Neural cell (in vitro differentiated cells): Measurements from ENCODE around the gene HOXB4. TPM values are rescaled to one million over a fixed set of nuclear protein-coding genes. Genes with fewer than 3 reads are reported as not detected.

Experiments
- H2AFZ ChIP-seq: fragments of 200-600, 300-800 bp; sonication (generic), shearing (Covaris generic); 2 replicates; pipeline ENCODE4 v1.6.0; 2014; ENCODE audit warnings: low read depth, mild to moderate bottlenecking, antibody characterized with exemption, low read length, moderate library complexity
- H3F3A ChIP-seq: fragments of 200-600 bp; shearing (Covaris generic); 2 replicates; pipeline ENCODE4 v1.6.1; 2016; ENCODE audit warnings: mild to moderate bottlenecking, moderate library complexity, mixed read lengths, antibody characterized with exemption, low read length; ENCODE audit not compliant: insufficient read depth, poor library complexity, severe bottlenecking
- H3K27ac ChIP-seq: fragments of 200-600, 300-800 bp; sonication (generic), shearing (Covaris generic); 2 replicates; pipeline ENCODE4 v1.5.1; 2014; ENCODE audit warnings: mild to moderate bottlenecking, low read length, moderate library complexity
- H3K27me3 ChIP-seq: fragments of 300-800, 200-600 bp; sonication (generic), shearing (Covaris generic); 2 replicates; pipeline ENCODE4 v1.6.0; 2014; ENCODE audit warnings: mild to moderate bottlenecking, low read depth, low read length, moderate library complexity; ENCODE audit not compliant: insufficient read depth
- H3K36me3 ChIP-seq: fragments of 300-800, 200-600 bp; sonication (generic), shearing (Covaris generic); 2 replicates; pipeline ENCODE4 v1.5.1; 2014; ENCODE audit warnings: mild to moderate bottlenecking, antibody characterized with exemption, low read length, moderate library complexity; ENCODE audit not compliant: insufficient read depth
- H3K4me2 ChIP-seq: fragments of 300-800, 200-600 bp; sonication (generic), shearing (Covaris generic); 2 replicates; pipeline ENCODE4 v1.6.0; 2014; ENCODE audit warnings: mild to moderate bottlenecking, low read length
- H3K4me3 ChIP-seq: fragments of 300-800, 200-600 bp; sonication (generic), shearing (Covaris generic); 2 replicates; pipeline ENCODE4 v1.5.1; 2014; ENCODE audit warnings: mild to moderate bottlenecking, low read length, moderate library complexity
- H3K79me2 ChIP-seq: fragments of 200-600 bp; shearing (Covaris generic); replicated peaks from 2 replicates; pipeline ENCODE4 v1.6.0; 2014; ENCODE audit warnings: mild to moderate bottlenecking, low read length, moderate library complexity; ENCODE audit not compliant: insufficient read depth
- H3K9ac ChIP-seq: fragments of 300-800, 200-600 bp; sonication (generic), shearing (Covaris generic); 2 replicates; pipeline ENCODE4 v1.6.1; 2016; ENCODE audit warnings: mild to moderate bottlenecking, low read length, mixed read lengths
- H3K9me2 ChIP-seq: fragments of 200-600 bp; shearing (Covaris generic); 2 replicates; pipeline ENCODE4 v1.6.1; 2016; ENCODE audit warnings: mild to moderate bottlenecking, low read length, mixed read lengths; ENCODE audit not compliant: insufficient read depth
- H3K9me3 ChIP-seq: fragments of 200-600, 300-800 bp; sonication (generic), shearing (Covaris generic); 2 replicates; pipeline ENCODE4 v1.6.1; 2016; ENCODE audit warnings: mild to moderate bottlenecking, mixed run types, low read length, moderate library complexity, mixed read lengths
- H4K20me1 ChIP-seq: fragments of 200-600 bp; shearing (Covaris generic); 2 replicates; pipeline ENCODE4 v1.6.1; 2016; ENCODE audit warnings: mild to moderate bottlenecking, mixed run types; ENCODE audit not compliant: insufficient read depth
- CTCF ChIP-seq: fragments of 450-650 bp; IDR thresholded peaks from 2 replicates; pipeline ENCODE4 v1.5.1; 2014; ENCODE audit warnings: antibody characterized with exemption, mild to moderate bottlenecking, moderate library complexity; ENCODE audit not compliant: poor library complexity, severe bottlenecking
- EP300 ChIP-seq: fragments of 450-650 bp; conservative IDR thresholded peaks from 2 replicates; pipeline ENCODE4 v1.6.1; 2014; ENCODE audit warnings: antibody characterized with exemption, mild to moderate bottlenecking, moderate library complexity; ENCODE audit not compliant: poor library complexity, severe bottlenecking
- EZH2 ChIP-seq: fragments of 200-600, 300-800 bp; shearing (Covaris generic), sonication (generic); IDR thresholded peaks from 2 replicates; pipeline ENCODE4 v1.6.1; 2014; ENCODE audit warnings: antibody characterized with exemption, low read length, borderline replicate concordance, mild to moderate bottlenecking; ENCODE audit not compliant: insufficient read depth, poor library complexity, severe bottlenecking
- MXI1 ChIP-seq: fragments of 450-650 bp; conservative IDR thresholded peaks from 2 replicates; pipeline ENCODE4 v1.6.1; 2014; ENCODE audit warnings: antibody characterized with exemption, mild to moderate bottlenecking; ENCODE audit not compliant: poor library complexity, severe bottlenecking
- POLR2AphosphoS5 ChIP-seq: IDR thresholded peaks from 2 replicates; pipeline ENCODE4 v1.6.1; 2012
- RAD21 ChIP-seq: fragments of 450-650 bp; conservative IDR thresholded peaks from 2 replicates; pipeline ENCODE4 v1.6.1; 2014; ENCODE audit warnings: antibody characterized with exemption, mild to moderate bottlenecking, moderate library complexity
- REST ChIP-seq: IDR thresholded peaks from 2 replicates; pipeline ENCODE4 v1.6.1; 2012; ENCODE audit warnings: borderline replicate concordance
- SMC3 ChIP-seq: fragments of 450-650 bp; conservative IDR thresholded peaks from 2 replicates; pipeline ENCODE4 v1.6.1; 2014; ENCODE audit warnings: antibody characterized with exemption, mild to moderate bottlenecking, moderate library complexity; ENCODE audit not compliant: poor library complexity
- TAF1 ChIP-seq: IDR thresholded peaks from 2 replicates; pipeline ENCODE4 v1.6.1; 2012; ENCODE audit warnings: low read depth
- polyA plus RNA-seq: library from polyadenylated mRNA; depleted of rRNA; stranded (reverse); fragments of >200 nt; gene quantifications from 2 replicates; pipeline ENCODE4 v1.2.3, GENCODE V29; 2014

HOXB4 gene
- polyA plus RNA-seq, 1 donor from 2014 or later = not detected

- Histone ChIP-seq H3K9me3 (no peaks in the 10 kb centered on the region), H3K9me2 (no peaks in the 10 kb centered on the region), H3K9ac (no peak overlapping the region), H3K4me3 (no peak overlapping the region), H3F3A (no peaks in the 10 kb centered on the region), H2AFZ (no peak overlapping the region), H3K36me3 (no peaks in the 10 kb centered on the region), H3K27me3 (peaks cover 99% of the 10 kb centered on the region), H3K4me2 (no peak overlapping the region), H4K20me1 (no peaks in the 10 kb centered on the region), H3K79me2 (no peaks in the 10 kb centered on the region), H3K27ac (no peak overlapping the region)
- TF ChIP-seq EZH2 (peak; percentile 64), MXI1 (no peak), REST (no peak), EP300 (no peak), CTCF (no peak), POLR2AphosphoS5 (no peak)
These were observed 23.5 kb downstream of the HOXB4 start for GRCh38 chr17:48554412-48555257.

GRCh38 chr17:48553826-48554225 is 24.3 kb downstream of the HOXB4 start:
- Histone ChIP-seq H3K9me2 (no peaks in the 10 kb centered on the region), H3K4me3 (no peak overlapping the region), H3K79me2 (no peaks in the 10 kb centered on the region), H4K20me1 (no peaks in the 10 kb centered on the region), H3K27ac (no peak overlapping the region), H3F3A (no peaks in the 10 kb centered on the region), H3K9me3 (no peaks in the 10 kb centered on the region), H3K36me3 (no peaks in the 10 kb centered on the region), H3K27me3 (peaks cover 99% of the 10 kb centered on the region), H3K4me2 (no peak overlapping the region), H2AFZ (no peak overlapping the region), H3K9ac (no peak overlapping the region)
- TF ChIP-seq EZH2 (no peak), RAD21 (no peak), REST (no peak), CTCF (no peak), EP300 (no peak), SMC3 (no peak), POLR2AphosphoS5 (no peak), TAF1 (no peak), MXI1 (no peak)
